Right cardiac atrium (tissue), 5 donors: ENCODE results near the gene BICC1. TPM values are rescaled to one million over a fixed set of nuclear protein-coding genes. Genes with fewer than 3 reads are reported as not detected.

Experiments used
- ATAC-seq, 2 donors: fragments of 200-7000 bp; cut with Tn5 transposase; one replicate each; pipeline versions ENCODE4 v1.8.0 to v1.9.1; 2020; ENCODE audit warnings: moderate library complexity in 2 of 2, mild to moderate bottlenecking in 1 of 2
- DNase-seq, 3 donors: peaks; one replicate each; pipeline ENCODE4 v3.0.0-alpha.2; 2020
- H3K27ac ChIP-seq: one replicate; pipeline ENCODE4 v1.5.1; 2013; ENCODE audit warnings: mild to moderate bottlenecking, low read length, control low read depth, moderate library complexity
- H3K27me3 ChIP-seq: one replicate; pipeline ENCODE4 v1.6.1; 2013; ENCODE audit not compliant: control insufficient read depth, insufficient read depth
- H3K4me1 ChIP-seq: one replicate; pipeline ENCODE4 v1.6.1; 2013; ENCODE audit warnings: low read length; ENCODE audit not compliant: control insufficient read depth, insufficient read depth
- H3K4me3 ChIP-seq: one replicate; pipeline ENCODE4 v1.5.1; 2013; ENCODE audit warnings: low read length, control low read depth
- H3K9me3 ChIP-seq: one replicate; pipeline ENCODE4 v1.6.1; 2013; ENCODE audit warnings: low read length; ENCODE audit not compliant: control insufficient read depth
- WGBS: extraction: QIAGEN DNeasy Blood & Tissue Kit; methylation state at CpG from one replicate; pipeline ENCODE4 v1.1.7; 2013; 5-methylcytosine and 5-hydroxymethylcytosine counted together
- intact Hi-C, 4 donors: fragments of 100-400 bp; cut with DNase I; formaldehyde crosslinking; loops; one replicate each; pipeline versions ENCODE4 v1.11.0 to v1.14.0; 2022 to 2023
- polyA plus RNA-seq: library from polyadenylated mRNA; stranded (reverse); fragments of 200-250 nt; gene quantifications from one replicate; pipeline ENCODE4 v1.2.3, GENCODE V29; 2013
- total RNA-seq, 4 donors: library from RNA; stranded (reverse); fragmentation: NEBNext Ultra II Directional; extraction: Animal tissue kit (Norgen Biotek cat#: 25700); gene quantifications; one replicate each; pipeline ENCODE4 v1.2.1, GENCODE V29; 2021
- donor health status: healthy with polysubstance abuse.
- donor health status: DM: no; HTN: yes; CAD: no.
- donor health status: DM: no; HTN: no; CAD: no.
- donor health status: DM: no; HTN: yes; CAD: no; lungs with severe emphysema.
- donor health status: DM: yes; HTN: yes; CAD: no.

BICC1 gene
- total and polyA plus RNA-seq, 5 donors = 5.2 to 15.9 (median 13.5) TPM

DNA sequence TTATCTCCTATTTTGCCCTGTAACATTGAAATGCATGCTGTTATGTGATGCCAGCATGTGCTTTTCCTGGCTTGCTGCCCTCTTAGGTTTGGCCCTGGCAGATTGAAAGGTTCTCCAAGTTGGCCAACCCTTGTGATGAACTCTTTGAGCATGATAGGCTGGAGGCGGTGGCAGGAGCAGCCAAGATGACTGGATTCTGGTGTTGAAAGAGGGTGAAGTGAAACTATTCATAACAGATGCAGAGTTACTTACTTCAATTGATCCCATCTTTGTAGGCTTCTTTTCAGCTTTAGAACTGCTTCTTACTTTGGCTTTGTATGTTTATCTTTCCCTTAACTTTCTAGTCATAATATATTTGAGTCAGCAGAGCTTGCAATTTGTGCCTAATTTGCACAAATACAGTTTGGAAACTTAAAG, 57.6 kb downstream of the BICC1 start:
- no peak for ATAC-seq
- peak in 1 of 3 donors; percentile 37 for DNase-seq
- Histone ChIP-seq H3K27ac (no peak overlapping the region), H3K9me3 (no peaks in the 10 kb centered on the region), H3K4me3 (no peak overlapping the region), H3K4me1 (peaks cover 2% of the 10 kb centered on the region), H3K27me3 (no peaks in the 10 kb centered on the region)
- 77% methylated on average over 1 of the region's 1 CpG for WGBS
- intact Hi-C loops = no loop called here

DNA sequence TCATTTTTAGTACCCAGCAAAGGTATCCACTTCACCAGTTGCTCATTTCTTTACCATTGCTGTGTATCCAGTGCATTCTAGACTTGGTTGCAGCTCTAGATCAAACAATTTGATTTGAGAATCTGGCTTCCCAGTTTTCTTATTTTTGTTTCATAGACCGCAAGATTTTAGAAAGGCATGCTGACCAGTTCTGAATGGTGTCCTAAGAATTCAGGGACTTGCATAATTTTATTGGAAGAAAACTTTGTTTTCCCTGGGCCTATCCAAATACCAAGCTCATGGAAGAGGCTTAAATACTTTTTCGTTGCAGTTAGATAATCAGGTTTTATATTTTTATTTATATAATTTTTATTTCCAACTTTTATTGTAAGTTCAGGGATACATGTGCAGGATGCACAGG, 58.3 kb downstream of the BICC1 start:
- Histone ChIP-seq H3K4me3 (no peak overlapping the region), H3K9me3 (no peaks in the 10 kb centered on the region), H3K4me1 (peaks cover 2% of the 10 kb centered on the region), H3K27ac (no peak overlapping the region), H3K27me3 (no peaks in the 10 kb centered on the region)
- WGBS = 83% methylated on average over 2 of the region's 2 CpGs
- ATAC-seq = no peak
- DNase-seq = no peak
- intact Hi-C loops = no loop called here

DNA sequence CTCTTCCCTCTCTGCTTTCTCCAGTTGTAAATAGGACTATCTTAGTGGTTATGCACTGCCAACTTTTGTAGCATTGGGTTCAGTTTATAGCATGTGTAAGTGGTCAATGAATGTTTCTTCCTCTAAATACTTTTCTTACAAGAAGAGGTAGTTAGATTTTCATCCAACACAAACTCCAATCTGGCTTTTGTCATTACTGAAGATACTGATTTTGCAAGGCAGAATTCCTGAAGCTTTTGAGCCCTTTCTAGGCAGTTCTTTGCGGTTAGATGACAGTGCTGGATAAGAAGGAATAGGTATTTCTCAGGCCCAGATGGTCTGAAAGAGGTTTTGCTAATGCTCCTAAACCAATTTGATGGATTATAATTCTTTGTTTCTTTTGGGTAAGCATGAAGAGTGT, 60.5 kb downstream of the BICC1 start:
- H3K27ac ChIP-seq = no peak overlapping the region
- DNase-seq (no peak), ATAC-seq (no peak)
- H3K9me3 ChIP-seq = no peaks in the 10 kb centered on the region
- no peaks in the 10 kb centered on the region for H3K27me3 ChIP-seq
- H3K4me3 ChIP-seq = no peak overlapping the region
- peaks cover 4% of the 10 kb centered on the region for H3K4me1 ChIP-seq
- intact Hi-C loops = no loop called here
- WGBS = 93% methylated on average over 1 of the region's 1 CpG

DNA sequence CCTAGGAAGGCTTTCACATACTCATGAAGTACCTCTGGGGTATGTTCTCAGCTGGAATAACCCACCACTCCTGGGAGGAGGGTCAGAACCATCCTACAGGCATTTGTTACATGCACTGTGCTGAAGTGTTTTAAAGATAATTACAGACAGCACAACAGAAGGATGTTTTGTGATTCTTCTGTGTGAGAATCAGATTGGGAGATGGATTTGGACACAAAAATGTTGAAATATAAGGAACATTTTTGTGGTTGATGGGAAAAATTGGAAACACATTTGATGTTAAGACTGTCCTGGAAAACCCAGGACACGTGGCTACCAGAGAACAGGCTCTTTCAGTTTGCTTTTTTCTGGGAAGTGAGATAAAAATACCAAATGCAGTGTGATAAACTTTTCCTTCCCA, 61.4 kb downstream of the BICC1 start:
- peaks cover 8% of the 10 kb centered on the region for H3K4me1 ChIP-seq
- intact Hi-C loops = no loop called here
- H3K27ac ChIP-seq = no peak overlapping the region
- H3K9me3 ChIP-seq = no peaks in the 10 kb centered on the region
- H3K27me3 ChIP-seq = no peaks in the 10 kb centered on the region
- DNase-seq = no peak
- ATAC-seq = no peak
- no peak overlapping the region for H3K4me3 ChIP-seq
- 29% methylated on average over 1 of the region's 1 CpG for WGBS

DNA sequence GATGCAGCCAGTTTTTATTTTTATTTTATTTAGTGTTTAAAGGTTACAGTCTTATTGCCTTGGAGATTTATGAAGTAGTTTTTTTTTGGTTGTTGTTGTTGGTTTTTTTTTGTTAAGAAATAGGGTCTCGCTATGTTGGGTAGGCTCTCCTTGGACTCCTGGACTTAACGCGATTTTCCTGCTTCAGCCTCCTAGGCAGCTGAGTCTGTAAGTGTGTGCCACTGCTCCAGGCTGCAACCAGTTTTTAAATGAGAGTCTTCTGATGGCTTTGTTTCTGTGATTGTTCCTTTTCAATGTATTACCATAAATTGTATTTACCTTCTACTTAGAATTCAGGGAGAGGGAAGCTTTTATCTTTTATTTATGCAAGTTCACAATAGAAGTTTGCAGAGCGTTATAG, 62.8 kb downstream of the BICC1 start:
- WGBS = 73% methylated on average over 4 of the region's 4 CpGs
- Histone ChIP-seq H3K9me3 (no peaks in the 10 kb centered on the region), H3K4me1 (peaks cover 12% of the 10 kb centered on the region), H3K4me3 (no peak overlapping the region), H3K27ac (no peak overlapping the region), H3K27me3 (no peaks in the 10 kb centered on the region)
- no peak for DNase-seq
- no peak for ATAC-seq
- intact Hi-C loops = no loop called here

DNA sequence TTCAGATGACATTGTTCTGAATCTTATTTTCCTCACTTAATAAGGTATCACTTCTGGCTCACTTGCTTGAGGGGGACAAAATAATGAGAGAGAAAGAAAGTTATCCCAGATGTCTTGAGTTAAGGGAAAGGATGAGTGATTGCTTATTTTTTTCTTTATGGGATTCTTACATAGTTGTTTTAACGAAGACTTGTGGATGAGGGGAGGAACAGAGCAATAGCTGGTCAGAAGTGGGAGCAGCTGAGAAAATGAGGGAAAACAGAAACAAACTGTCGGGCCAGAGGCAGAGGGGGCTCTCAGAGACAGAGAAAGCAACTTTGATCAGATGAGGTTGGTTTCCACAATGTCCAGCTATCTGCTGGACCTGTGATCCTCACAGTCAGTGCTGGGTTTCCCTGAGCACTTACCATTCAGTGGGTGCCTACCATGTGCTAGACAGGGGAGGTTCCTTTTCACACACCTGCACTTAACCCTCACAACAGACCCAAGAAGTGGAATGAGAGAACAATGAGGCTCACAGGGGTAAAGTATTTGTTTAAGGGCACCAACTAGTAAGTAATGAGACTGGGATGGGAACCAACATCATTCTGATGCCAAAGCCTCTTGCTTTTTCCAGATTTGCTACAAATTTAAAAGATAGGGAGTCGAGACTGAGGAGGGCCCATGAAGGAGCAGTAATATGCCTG, 64.2 kb downstream of the BICC1 start:
- H3K27me3 ChIP-seq = no peaks in the 10 kb centered on the region
- intact Hi-C loops = no loop called here
- H3K4me1 ChIP-seq = peaks cover 12% of the 10 kb centered on the region
- DNase-seq (no peak), ATAC-seq (peak; percentile 13 to 30)
- H3K4me3 ChIP-seq = no peak overlapping the region
- H3K27ac ChIP-seq = peak overlapping the region; percentile 67
- H3K9me3 ChIP-seq = no peaks in the 10 kb centered on the region
- 51% methylated on average over 3 of the region's 3 CpGs for WGBS

DNA sequence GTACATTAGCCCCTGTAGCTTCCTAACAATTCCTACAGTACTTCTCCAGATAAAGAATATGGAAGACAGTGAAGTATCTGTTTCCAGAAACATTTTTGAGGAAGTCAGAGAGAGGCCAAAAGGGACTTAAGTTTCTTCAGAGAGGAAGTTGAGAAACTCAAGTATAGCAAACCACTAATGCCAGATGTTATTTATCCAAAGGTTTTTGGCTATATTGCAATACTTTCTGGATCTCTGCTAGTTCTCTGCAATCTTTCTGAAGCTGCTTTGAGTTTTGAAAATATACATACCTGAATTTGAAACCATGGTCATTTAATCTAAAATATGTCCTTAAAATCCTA, 64.7 kb downstream of the BICC1 start:
- no peaks in the 10 kb centered on the region for H3K9me3 ChIP-seq
- intact Hi-C loops = no loop called here
- ATAC-seq (peak; percentile 74 to 86), DNase-seq (no peak)
- H3K27ac ChIP-seq = no peak overlapping the region
- peaks cover 12% of the 10 kb centered on the region for H3K4me1 ChIP-seq
- no peaks in the 10 kb centered on the region for H3K27me3 ChIP-seq
- H3K4me3 ChIP-seq = no peak overlapping the region

DNA sequence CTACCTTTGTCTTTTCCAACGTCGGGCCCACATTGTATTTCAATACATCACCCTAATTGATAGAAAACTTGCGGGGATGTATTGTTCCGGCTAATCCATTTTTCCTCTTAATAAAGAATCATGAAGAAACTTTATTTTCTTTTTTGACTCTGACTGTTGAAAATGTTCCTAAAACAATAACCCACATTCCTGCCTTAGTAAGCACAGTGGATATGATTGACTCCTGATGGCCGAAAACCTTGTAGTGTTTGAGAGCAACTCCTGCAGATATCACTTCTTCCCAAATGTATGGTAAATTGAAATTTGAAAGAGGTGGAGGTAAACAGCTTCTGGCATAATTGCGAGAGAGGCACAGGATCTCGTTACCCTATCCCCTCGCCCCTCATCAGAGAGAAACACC, 65.7 kb downstream of the BICC1 start:
- H3K4me1 ChIP-seq = peaks cover 12% of the 10 kb centered on the region
- no peaks in the 10 kb centered on the region for H3K9me3 ChIP-seq
- no peak overlapping the region for H3K27ac ChIP-seq
- WGBS = 80% methylated on average over 8 of the region's 8 CpGs
- intact Hi-C loops = no loop called here
- H3K27me3 ChIP-seq = no peaks in the 10 kb centered on the region
- H3K4me3 ChIP-seq = no peak overlapping the region
- DNase-seq = no peak
- peak in 1 of 2 donors; percentile 47 for ATAC-seq

DNA sequence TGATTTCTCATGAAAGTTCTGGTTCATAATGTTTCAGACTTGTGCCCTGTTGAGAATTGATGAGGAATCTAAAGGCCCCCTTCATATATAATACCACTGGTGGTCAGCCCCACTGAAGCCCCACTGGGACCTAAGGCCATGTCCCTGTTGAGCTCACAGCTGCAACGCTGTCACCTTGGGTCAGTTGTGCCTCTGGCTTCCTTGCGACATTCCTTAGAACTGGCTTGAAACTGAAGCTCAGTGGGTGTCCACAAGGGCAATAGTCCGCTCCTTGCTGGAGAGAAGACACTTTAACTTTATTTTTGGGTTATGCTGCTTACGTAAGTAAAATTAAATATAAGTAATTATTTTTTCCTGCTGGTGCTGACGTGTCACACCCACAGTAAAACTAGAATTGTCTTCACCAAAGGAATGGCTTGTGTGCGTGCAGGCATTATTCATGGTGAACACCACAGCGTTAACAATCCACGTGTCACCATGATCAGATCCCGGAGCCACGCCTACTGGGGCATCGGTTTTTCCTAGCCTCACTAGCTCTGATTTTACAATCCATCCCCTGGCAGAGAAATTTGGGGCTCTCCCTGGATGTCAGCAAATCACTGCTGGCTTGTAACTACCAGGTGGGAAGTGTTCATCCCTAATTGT, 66.5 kb downstream of the BICC1 start:
- intact Hi-C loops = no loop called here
- Histone ChIP-seq H3K27me3 (no peaks in the 10 kb centered on the region), H3K4me3 (no peak overlapping the region), H3K9me3 (no peaks in the 10 kb centered on the region), H3K27ac (no peak overlapping the region), H3K4me1 (peaks cover 10% of the 10 kb centered on the region)
- ATAC-seq (peak in 1 of 2 donors; percentile 39), DNase-seq (peak in 1 of 3 donors; percentile 46)
- 76% methylated on average over 11 of the region's 11 CpGs for WGBS

DNA sequence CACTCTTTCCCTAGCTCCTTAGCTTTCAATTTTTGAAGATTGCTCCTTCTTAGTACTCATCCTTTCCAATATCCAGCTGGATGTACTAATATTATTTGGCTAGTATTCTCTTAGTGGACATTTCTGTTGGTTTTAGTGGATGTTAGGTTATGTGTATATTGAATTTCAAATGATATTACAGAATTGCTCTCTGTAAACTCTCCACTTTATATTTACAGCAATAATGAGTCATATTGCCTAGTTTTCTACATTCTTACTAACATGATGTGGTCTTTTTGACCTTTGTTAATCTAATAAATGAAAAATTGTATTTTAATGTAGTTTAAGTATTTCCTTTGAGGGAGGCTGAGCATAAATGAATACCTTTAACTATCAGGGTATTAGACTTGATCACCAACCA, 69.4 kb downstream of the BICC1 start:
- ATAC-seq = no peak
- no peaks in the 10 kb centered on the region for H3K9me3 ChIP-seq
- H3K4me3 ChIP-seq = no peak overlapping the region
- DNase-seq = no peak
- no peak overlapping the region for H3K27ac ChIP-seq
- intact Hi-C loops = no loop called here
- no peaks in the 10 kb centered on the region for H3K27me3 ChIP-seq
- H3K4me1 ChIP-seq = peaks cover 8% of the 10 kb centered on the region

DNA sequence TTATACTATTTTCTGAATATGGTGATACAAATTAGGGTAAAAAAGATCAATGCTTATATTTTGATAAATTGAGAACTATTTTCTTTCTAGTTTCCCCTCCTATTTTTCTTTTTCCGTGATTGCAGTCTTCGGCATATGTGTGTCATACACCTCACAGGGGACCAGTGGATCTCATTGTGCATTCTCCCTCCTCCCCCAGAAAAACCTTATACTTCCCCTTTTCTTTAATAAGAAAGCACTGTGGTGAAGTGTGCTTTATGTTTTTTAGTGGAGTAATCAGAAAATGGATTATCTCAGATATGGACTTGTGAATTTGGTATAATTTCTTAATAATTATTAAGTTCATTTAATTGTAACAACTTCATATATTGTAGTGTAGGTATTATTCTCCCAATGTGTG, 72.8 kb downstream of the BICC1 start:
- H3K4me3 ChIP-seq = no peak overlapping the region
- no peaks in the 10 kb centered on the region for H3K9me3 ChIP-seq
- H3K27ac ChIP-seq = no peak overlapping the region
- H3K27me3 ChIP-seq = no peaks in the 10 kb centered on the region
- intact Hi-C loops = no loop called here
- ATAC-seq = no peak
- H3K4me1 ChIP-seq = no peaks in the 10 kb centered on the region
- 84% methylated on average over 2 of the region's 2 CpGs for WGBS
- no peak for DNase-seq
